GM21367 (cell line): ENCODE data around the gene PVR.
"Not testable (repeated sequence)": the region's sequence is repeated elsewhere in the genome, so short reads cannot be mapped to it uniquely, and the experiment has no call there.

Experiments
- ATAC-seq: cut with Tn5 transposase; IDR thresholded peaks from one replicate; pipeline ENCODE4 v1.9.1; 2021; ENCODE audit not compliant: unreplicated experiment

The PVR gene

DNA sequence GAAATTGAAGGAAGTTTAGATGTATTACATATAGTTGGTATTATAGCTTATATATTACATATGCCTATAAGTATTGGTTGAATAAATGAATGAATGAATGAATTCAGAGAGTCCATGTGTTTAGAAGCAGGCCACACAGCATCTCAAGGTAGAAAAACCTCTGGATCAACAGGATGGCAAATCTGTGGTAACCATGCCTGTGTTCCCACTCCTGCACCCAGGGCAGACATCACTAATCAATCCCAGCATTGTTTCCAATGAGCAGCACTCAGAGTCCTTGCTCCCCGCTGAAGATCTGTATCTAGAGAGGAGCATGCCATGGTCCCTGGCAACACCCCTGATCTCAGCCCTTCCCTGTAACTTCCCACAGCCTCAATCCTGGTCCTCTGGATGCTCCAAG is 28.5 kb downstream of the PVR start:
- no peak for ATAC-seq

DNA sequence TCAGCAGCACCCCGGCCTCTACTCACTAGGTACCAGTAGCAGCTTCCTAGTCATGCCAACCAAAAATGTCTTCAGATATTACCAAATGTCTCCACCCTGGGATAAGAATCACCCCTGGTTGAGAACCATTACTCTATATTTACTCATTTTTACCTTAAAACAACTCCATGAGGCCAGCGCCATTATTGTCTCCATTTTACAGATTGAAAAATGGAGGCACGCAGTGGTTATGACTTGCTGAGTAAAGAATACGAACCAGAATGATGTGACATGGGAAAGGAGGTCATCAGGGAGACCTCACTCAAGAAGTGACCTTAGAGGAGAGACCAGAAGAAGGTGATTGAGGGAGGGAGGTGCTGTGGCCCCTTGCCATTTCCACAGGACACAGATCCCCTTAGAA is 29.8 kb downstream of the PVR start:
- no peak for ATAC-seq

DNA sequence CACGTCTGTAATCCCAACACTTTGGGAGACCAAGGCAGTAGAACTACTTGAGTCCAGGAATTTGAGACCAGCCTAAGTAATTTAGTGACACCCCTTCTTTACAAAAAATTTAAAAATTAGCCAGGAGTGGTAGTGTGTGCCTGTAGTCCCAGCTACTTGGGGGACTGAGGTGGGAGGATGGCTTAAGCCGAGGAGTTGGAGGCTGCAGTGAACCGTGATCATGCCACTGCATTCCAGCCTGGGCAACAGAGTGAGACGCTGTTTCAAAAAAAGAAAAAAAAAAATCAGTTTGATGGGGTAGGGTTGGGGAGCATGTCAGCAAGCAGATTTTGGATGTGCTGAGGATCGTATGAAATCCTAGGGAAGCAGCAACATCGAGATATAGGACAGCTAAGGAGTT is 31.8 kb downstream of the PVR start:
- ATAC-seq: no peak

DNA sequence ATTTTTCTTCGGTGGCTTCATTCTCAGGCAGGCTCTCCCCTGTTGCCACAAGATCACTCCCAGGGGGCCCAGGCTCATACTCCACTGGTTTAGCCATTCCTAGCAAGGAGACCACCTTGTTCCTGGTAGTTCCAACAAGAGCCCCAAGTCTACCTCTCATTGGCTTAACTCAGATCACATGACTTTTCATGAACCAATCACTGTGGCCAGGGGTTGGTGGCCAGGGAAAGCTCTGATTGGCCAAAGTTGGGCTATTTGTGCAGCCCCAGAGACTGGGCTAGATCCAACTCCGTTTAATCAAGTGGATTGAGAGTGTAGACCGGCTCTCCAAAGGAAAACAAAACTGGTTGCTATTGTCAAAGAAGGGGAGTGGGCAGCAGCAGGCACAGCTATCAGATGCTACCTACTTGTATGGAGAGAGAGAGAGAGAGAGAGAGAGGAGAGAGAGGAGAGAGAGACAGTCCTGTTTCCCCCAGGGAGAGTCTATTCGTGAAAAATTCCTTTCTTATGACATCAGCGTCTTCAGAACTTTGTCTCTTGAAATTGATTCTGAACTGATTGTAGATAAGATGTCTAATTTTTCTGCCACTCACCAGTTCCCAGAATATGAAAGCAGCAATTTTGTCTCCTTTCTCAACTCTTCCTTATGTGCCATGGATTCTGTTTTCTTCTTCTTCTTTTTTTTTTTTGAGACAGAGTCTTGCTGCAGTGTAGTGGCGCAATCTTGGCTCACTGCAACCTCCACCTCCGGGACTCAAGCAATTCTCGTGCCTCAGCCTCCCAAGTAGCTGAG is 33.5 kb downstream of the PVR start:
- no peak for ATAC-seq

DNA sequence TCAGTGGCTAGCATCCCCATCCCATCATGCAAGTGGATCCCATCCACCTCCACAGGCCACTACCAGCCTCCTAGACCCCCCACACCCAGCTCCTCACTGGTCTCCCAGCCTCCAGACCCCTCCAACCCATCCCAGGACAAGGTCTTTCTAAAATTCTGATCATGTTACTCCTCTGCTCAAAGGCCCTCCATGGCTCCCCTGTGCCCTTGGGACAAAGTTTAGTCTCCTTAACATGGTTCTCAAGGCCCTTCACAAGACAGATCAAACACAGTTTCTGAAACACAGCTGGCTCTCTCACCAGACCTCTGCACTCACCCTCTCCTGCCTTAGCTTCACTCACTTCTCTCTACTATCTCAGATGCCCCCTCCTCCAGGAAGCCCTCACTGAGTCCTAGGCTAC is 36.8 kb downstream of the PVR start:
- no peak for ATAC-seq

DNA sequence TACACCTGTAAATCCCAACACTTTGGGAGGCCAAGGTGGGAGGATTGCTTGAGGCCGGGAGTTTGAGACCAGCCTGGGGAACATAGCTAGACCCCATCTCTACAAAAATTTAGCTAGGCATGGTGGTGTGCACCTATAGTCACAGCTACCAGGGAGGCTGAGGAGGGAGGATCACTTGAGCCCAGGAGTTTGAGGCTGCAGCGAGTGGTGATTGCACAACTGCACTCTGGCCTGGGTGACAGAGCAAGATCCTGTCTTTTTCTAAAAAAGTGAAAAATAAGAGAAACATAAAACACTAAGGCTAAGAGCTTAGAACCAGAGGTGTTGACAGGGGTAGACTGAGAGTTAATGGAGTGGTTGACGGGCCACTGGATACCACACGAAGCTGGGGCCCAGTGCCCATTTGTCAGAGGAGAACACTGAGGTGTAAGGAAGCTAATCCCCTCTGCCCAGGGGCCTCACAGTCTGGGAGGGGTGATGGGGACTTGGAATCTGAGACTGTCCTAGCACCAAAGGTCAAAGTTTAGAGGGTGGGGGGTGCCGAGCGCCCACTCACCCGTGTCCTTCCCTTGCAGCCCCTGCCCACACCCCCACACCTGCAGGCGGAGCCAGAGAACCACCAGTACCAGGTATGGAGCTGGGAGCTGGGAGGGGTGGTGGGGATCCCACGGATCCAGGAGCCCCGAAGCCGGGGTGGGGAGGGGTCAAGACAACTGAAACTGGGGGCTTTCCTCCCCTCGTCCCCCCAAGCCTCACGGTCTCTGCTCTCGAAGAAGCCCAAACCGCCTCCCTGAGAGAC is 38.5 kb downstream of the PVR start:
- ATAC-seq: no peak

DNA sequence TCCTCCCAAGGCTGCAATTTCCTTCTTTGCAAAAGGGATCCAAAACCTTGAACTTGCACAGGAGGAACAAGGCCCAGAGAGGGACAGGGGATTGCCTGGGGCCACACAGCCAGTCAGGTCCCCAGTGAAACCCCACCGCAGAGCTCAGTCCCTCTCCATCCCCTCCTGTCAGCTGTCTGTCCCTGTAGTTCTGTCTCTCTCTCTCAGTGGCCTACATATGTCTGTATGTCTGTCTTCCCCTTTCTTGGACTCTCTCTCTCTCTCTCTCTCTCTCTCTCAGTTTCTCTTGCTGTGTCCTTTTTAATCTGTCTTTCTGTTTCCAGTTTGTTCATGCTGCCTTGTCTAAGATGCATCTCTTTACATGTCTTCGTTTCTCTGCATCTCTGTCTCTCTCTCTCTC is 39.1 kb downstream of the PVR start:
- no peak for ATAC-seq

DNA sequence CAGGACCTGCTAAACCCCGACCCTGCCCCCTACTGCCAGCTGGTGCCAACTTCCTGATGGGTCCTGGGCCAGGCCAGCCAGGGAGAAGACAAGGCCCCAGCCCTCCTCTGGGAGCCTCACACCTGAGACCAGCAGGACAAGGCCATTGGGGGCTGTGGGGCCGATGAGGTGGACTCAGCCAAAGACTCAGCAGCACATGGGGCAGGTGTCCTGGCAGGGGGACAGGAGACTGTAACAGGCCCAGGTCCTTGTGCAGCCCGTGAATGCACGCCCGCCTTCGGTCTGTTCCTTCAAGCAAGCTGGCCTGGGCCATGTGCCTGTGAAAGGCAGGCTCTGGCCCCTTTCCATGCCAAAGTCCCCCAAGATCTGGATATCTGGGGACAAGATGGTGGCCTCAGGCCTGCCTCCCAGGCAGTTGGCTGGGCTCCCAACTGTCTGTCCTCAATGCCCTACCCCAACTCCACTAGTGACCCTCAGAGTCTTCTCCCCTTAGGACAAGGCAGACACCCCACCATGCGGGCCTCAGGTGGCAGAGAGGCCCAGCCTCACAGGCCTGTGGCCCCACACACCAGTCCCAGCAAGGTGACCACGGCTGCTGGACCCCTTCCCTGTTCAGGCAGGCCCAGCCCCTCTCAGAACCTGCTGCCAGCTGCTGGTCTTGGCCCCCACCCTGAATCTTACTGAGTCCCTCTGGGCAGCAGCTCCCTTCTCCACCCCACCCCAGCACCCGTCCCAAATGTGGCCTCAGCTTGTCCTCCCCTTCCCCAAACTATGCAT is 39.9 kb downstream of the PVR start:
- ATAC-seq: no peak

DNA sequence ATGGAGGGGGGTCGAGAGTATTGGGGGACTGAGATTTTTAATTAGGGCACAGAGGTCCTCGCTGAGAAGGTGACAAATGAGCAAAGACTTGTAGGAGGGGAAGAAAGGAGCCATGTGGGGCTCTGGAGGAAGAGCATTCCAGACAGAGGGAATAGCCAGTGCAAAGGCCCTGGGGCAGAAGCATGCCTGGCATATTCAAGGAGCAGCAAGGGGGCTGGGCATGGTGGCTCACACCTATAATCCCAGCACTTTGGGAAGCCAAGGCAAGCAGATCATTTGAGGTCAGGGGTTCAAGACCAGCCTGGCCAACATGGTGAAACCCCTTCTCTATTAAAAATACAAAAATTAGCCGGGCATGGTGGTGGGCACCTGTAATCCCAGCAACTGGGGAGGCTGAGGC is 40.7 kb downstream of the PVR start:
- not testable (repeated sequence) for ATAC-seq

DNA sequence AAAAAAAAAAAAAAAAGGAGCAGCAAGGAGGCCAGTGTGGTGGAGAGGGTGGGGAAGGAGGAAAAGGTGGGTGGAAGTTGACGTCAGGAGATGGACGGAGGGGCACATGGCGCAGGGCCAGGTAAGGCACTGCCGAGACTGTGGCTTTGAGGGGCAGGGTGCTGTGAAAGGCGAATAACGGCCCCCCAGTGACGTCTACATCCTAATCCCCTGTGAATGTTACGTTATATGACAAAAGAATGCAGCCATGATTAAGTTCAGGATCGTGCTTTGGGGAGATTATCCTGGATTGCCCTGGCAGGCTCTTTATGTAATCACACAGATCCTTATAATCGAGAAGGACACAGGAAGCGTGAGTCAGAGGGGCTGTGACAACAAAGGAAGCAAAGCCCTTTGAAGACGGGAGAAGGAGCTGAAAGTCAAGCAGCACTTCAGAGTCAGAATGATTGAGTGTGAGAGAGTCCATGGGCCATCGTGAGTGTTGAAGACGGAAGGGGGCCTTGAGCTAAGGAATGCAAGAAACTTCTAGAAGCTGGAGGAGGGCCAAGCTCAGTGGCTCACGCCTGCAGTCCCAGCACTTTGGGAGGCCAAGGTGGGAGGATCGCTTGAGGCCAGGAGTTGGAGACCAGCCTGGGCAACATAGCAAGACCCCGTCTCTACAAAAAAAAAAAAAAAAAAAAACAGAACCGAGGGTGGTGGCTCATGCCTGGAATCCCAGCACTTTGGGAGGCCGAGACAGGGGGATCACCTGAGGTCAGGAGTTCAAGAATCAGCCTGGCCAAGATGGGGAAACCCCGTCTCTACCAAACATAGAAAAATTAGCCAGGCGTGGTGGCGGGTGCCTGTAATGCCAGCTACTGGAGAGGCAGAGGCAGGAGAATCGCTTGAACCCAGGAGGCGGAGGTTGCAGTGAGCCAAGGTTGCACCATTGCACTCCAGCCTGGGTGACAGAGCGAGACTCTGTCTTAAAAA is 41.5 kb downstream of the PVR start:
- ATAC-seq: no peak

DNA sequence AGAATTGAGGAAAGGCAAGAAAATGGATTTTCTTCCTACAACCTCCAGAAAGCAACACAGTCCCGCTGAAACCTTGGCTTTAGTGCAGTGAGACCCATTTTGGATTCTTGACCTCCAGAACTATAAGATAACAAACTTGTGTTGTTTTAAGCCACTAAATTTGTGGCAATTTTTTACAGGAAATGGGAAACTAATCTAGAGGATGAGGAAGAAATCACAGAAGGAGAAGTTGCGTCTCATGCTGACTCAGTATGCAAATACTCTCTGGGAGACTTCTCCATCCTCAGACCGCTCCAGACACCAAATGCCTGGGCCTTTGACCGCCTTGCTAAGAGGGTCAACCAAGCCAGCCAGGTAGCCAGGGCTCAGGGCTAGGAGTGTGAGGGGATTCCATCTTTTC is 42.2 kb downstream of the PVR start:
- no peak for ATAC-seq

DNA sequence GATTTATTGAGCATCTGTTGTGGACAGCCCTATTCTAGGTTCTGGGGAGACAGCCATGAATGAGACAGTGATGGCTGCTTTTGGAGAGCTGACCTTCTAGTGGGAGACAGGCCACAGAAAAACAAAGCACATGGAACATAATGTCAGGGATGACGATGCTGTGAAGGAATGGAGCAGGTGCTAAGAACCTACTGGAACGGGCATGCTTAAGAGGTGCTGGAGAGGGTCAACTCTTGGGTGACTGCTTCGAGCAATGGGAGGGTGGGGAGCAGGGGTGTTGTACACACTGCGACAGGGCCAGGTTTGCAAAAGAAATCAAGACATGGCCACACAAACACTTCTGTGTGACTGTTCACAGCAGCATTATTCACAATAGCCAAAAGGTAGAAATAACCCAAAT is 43.2 kb downstream of the PVR start:
- ATAC-seq: no peak

DNA sequence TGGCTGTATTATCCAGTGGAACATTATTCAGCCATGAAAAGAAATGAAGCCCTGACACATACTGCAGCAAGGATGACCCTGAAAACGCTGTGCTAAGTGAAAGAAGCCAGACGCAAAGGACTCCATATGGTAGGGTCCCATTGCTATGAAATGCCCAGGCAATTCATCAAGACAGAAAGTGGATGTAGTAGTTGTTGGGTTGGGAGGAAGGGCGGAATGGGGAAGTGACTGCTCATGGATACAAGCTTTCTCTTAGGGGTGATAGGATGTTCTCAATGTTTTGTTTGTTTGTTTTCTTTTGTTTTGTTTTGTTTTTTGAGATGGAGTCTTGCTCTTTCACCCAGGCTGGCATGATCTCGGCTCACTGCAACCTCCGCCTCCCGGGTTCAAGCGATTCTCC is 44.2 kb downstream of the PVR start:
- no peak for ATAC-seq

DNA sequence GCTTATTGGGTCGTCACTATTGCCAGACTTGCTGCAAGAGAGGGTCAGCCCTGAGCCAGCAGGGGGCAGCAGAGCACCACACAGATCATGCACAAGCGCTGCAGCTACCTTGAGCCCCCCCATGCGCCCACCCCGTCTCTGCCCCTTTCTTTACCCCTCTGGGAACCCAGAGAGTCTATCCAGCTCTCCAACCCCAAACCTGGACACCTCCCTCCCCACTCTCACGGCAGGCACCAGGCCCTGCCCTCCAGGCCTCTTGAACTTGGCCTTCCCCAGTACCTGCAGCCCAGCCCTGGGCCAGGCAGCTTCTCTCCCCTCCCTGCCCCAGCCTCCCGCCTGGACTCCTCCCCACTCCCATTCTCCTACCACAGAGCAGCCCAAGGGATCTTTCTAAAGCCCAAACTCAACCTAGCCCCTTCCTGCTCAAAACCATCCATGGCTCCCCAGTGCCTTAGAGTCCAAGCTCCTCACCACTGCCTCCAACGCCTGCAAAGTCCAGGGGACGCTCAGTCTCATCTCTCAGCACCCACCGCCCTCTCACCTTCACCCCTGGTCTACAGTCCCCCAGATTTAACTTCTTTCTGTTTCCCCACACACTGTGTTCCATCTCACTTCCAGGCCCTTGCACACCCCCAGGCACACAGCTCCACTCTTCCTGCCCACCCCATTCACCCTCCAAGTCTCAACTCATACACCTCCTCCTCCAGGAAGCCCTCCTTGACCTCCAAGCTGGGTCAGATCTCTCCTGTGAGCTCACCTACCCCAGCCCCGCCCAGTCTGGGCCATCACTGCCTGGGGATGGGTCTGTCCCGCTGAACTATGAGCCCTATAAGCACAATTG is 45.8 kb downstream of the PVR start:
- no peak for ATAC-seq

DNA sequence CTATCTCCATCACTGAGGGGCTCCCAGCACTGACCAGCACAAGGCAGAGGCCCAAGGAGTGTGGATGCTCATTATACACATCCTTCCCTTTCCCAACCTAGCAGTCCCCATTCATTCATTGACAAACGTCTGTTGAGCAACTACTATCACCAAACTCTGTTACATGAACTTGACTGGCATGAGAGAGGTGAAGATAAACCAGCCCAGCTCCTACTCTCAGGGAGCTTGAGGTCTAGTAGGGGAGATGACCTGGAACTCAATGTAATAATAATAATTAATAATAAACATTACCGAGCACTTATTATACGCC is 46.4 kb downstream of the PVR start:
- ATAC-seq: no peak

DNA sequence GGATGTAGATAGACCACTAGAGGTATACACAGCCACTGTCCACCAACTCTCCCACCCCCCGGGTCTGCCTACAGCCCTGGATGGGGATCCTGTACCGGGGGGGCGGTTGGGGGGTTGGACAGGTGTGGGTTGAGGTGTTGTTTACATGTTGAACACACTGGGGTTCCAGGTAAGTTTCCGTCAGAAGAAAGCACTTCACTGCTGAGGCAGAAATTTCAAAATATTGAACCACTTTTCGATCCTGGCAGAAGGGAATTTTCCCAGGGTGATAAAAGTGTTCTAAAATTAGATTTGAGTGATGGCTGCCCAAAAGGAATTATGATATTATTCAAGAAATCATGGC is 48.6 kb downstream of the PVR start:
- ATAC-seq: no peak

DNA sequence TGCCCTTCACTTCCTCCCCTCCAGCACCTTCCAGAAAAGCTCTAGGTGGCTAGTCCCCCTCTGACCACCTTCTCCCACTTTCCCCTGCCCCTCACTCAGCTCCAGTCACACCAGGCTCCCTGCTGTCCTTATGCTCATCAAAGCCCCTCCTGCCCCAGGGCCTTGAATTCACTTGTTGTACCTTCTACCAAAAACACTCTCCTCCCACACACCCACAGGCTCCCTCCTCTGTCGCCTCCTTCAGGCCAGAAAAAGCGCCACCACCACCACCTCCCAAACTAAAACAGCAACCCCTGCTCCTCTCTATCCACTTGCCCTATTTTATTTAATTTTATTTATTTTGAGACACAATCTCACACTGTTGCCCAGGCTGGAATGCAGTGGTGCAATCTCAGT is 50.5 kb downstream of the PVR start:
- no peak for ATAC-seq

DNA sequence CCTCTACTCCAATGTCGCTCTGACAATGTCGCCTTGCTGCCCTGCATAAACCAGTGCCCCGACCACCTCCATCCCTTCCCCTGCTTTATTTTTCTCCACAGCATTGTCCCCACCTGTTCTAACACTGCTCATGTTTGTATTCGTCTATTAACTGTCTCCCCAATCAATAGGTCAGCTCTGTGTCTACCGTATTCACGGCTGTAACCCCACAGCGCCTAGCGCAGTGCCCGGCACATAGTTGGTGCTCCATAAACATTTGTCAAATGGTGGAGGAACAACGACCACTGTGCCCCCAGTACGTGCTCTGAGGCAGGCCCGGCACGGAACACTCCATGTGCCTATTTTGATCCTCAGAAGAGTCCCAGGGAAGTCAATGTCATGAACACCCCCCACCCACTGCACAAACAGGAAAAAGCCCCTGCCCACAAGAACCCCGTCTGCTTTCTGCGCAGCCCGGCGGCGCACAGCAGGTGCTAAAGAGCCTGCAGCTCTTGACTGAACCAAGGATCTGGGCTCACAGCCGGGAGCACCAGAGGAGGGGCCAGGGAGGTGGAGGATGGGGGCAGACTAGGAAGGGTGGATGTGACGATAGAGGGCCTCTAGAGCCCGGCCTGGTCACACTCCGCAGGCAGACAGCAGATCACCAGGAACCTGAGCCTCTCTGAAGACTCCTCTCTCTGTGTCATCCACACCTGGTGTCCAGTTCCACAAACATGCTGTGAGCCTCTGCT is 53.4 kb downstream of the PVR start:
- no peak for ATAC-seq

DNA sequence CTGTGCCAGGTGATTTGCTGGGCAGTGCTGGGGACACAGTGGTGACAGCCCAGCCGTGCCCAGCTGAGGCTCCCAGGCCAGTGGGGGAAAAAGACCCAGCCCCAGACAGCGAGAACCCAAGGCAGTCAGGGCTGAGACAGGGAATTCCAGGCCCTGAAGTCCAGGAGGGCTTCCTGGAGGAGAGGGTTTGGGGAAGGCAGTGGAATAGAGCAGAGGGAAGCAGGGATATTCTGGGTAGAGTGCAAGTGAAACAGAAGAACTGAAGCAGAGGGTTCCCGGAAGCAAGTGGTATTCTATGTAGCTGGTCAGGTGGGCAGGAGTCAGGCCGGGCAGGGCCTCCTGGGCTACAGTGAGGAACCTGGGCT is 53.9 kb downstream of the PVR start:
- no peak for ATAC-seq
